ENCODE data around the gene B4GALT3. TPM values are rescaled to one million over a fixed set of nuclear protein-coding genes. Genes with fewer than 3 reads are reported as not detected.
A peak's percentile ranks its signal among the peaks of the same experiment; 100 is the strongest.

Gene B4GALT3
- total and polyA plus RNA-seq, 5 experiments from 2014 or later: 35.4 to 97.4 (median 49.9) TPM

GRCh38 chr1:161133220-161133740, 44.0 kb downstream of the B4GALT3 start:
- no peaks in the 10 kb centered on the region for H3K9me3 Mint-ChIP-seq
- ATAC-seq: peak in 1 of 2 donors; percentile 3
- POLR2A ChIA-PET: interaction anchor here (0.6 to 3.5 kb wide), 23 partner anchors 8 to 337 kb away, joined by 3 to 26 read pairs (median 5); partner anchors contain the start of genes ARHGAP30, F11R, LY9 and NDUFS2
- no peak overlapping the region for H3K27ac Mint-ChIP-seq
- no peak overlapping the region for H3K4me3 Mint-ChIP-seq
- peaks cover 0 to 10% (median 0%) of the 10 kb centered on the region in 3 donors for H3K36me3 Mint-ChIP-seq
- DNase-seq: no peak
- no peaks in the 10 kb centered on the region for H3K27me3 Mint-ChIP-seq
- H3K4me1 Mint-ChIP-seq: peaks cover 29 to 56% (median 49%) of the 10 kb centered on the region in 4 donors

GRCh38 chr1:161132410-161133219, 44.7 kb downstream of the B4GALT3 start, which contains the start of gene DEDD:
Gene DEDD (minus strand): TSS chr1:161132667. CDS start chr1:161124462, 8,205 bp downstream.
- peak within 1 kb of the TSS in 2 of 10 donors; percentile 92 to 96 for H3K27ac Mint-ChIP-seq
- no peaks in the 10 kb centered on the region for H3K9me3 Mint-ChIP-seq
- no peak within 1 kb of the TSS for H3K4me3 Mint-ChIP-seq
- peak; percentile 95 for ATAC-seq
- H3K4me1 Mint-ChIP-seq: peaks cover 33 to 62% (median 55%) of the 10 kb centered on the region in 4 donors
- H3K27me3 Mint-ChIP-seq: no peaks in the 10 kb centered on the region
- peaks cover 0 to 16% (median 0%) of the 10 kb centered on the region in 3 donors for H3K36me3 Mint-ChIP-seq
- POLR2A ChIA-PET: interaction anchor here (0.6 to 3.5 kb wide), 27 partner anchors 8 to 336 kb away, joined by 3 to 26 read pairs (median 5); partner anchors contain the start of genes ARHGAP30, F11R, LY9 and NDUFS2
- DNase-seq: peak; percentile 74 to 95 (median 88)

- no peak for ATAC-seq
- Mint-ChIP-seq H3K4me1 (peaks cover 36 to 65% (median 61%) of the 10 kb centered on the region in 4 donors), H3K9me3 (no peaks in the 10 kb centered on the region), H3K4me3 (no peak overlapping the region), H3K27me3 (no peaks in the 10 kb centered on the region), H3K27ac (peak overlapping the region in 2 of 10 donors; percentile 92 to 96), H3K36me3 (peaks cover 0 to 25% (median 2%) of the 10 kb centered on the region in 3 donors)
- peak in 1 of 10 donors; percentile 21 for DNase-seq
- POLR2A ChIA-PET: interaction anchor here (0.6 to 3.5 kb wide), 20 partner anchors 9 to 335 kb away, joined by 3 to 26 read pairs (median 6); partner anchors contain the start of genes ARHGAP30, F11R, LY9 and NDUFS2
These were observed 45.5 kb downstream of the B4GALT3 start for GRCh38 chr1:161131523-161132409.

- POLR2A ChIA-PET: interaction anchor here (2.7 to 3.5 kb wide), 2 partner anchors 11 to 60 kb away, joined by 14 to 20 read pairs; partner anchors contain the start of gene ARHGAP30
- Mint-ChIP-seq H3K4me1 (peaks cover 42 to 67% (median 64%) of the 10 kb centered on the region in 4 donors), H3K4me3 (peak overlapping the region in 4 of 10 donors; percentile 12 to 50 (median 22)), H3K27me3 (no peaks in the 10 kb centered on the region), H3K9me3 (no peaks in the 10 kb centered on the region), H3K27ac (peak overlapping the region in 5 of 10 donors; percentile 1 to 96 (median 49)), H3K36me3 (peaks cover 0 to 38% (median 6%) of the 10 kb centered on the region in 3 donors)
- DNase-seq: no peak
- ATAC-seq: no peak
These were observed 47.0 kb downstream of the B4GALT3 start for GRCh38 chr1:161130266-161130665.

GRCh38 chr1:161128591-161129420, 48.5 kb downstream of the B4GALT3 start:
- H3K9me3 Mint-ChIP-seq: no peaks in the 10 kb centered on the region
- H3K27me3 Mint-ChIP-seq: no peaks in the 10 kb centered on the region
- H3K4me1 Mint-ChIP-seq: peaks cover 38 to 62% (median 60%) of the 10 kb centered on the region in 4 donors
- DNase-seq: peak in 2 of 10 donors; percentile 6 to 9
- peak overlapping the region in 8 of 10 donors; percentile 30 to 82 (median 70) for H3K27ac Mint-ChIP-seq
- peak overlapping the region in 7 of 10 donors; percentile 11 to 67 (median 34) for H3K4me3 Mint-ChIP-seq
- no peak for ATAC-seq
- H3K36me3 Mint-ChIP-seq: peaks cover 0 to 52% (median 6%) of the 10 kb centered on the region in 3 donors
- POLR2A ChIA-PET: interaction anchor here (0.6 to 3.1 kb wide), 6 partner anchors 11 to 89 kb away, joined by 3 to 12 read pairs (median 5); partner anchors contain the start of genes NIT1, PFDN2 and USF1

GRCh38 chr1:161127649-161128048, 49.7 kb downstream of the B4GALT3 start:
- Mint-ChIP-seq H3K27me3 (no peaks in the 10 kb centered on the region), H3K4me3 (peak overlapping the region in 3 of 10 donors; percentile 21 to 67 (median 34)), H3K9me3 (no peaks in the 10 kb centered on the region), H3K36me3 (peaks cover 0 to 63% (median 8%) of the 10 kb centered on the region in 3 donors), H3K27ac (peak overlapping the region in 8 of 10 donors; percentile 29 to 82 (median 71)), H3K4me1 (peaks cover 38 to 65% (median 60%) of the 10 kb centered on the region in 4 donors)
- POLR2A ChIA-PET: interaction anchor here (0.9 to 3.1 kb wide), 7 partner anchors 10 to 89 kb away, joined by 3 to 12 read pairs (median 4); partner anchors contain the start of genes NIT1, PFDN2, TSTD1 and USF1
- ATAC-seq: no peak
- no peak for DNase-seq

- Mint-ChIP-seq H3K27ac (peak overlapping the region in 5 of 10 donors; percentile 32 to 87 (median 70)), H3K36me3 (peaks cover 0 to 72% (median 10%) of the 10 kb centered on the region in 3 donors), H3K4me3 (no peak overlapping the region)
These were observed 54.3 kb downstream of the B4GALT3 start for GRCh38 chr1:161122967-161123366.

GRCh38 chr1:161121834-161122233, 55.5 kb downstream of the B4GALT3 start:
- ATAC-seq (no peak), DNase-seq (no peak)
- H3K9me3 Mint-ChIP-seq: no peaks in the 10 kb centered on the region
- H3K27me3 Mint-ChIP-seq: no peaks in the 10 kb centered on the region
- POLR2A ChIA-PET: interaction anchor here (0.6 to 1.8 kb wide), 6 partner anchors 11 to 713 kb away, joined by 3 to 8 read pairs (median 3); partner anchors contain the start of genes DEDD and UFC1
- peaks cover 0 to 61% (median 8%) of the 10 kb centered on the region in 3 donors for H3K36me3 Mint-ChIP-seq
- H3K4me1 Mint-ChIP-seq: peaks cover 22 to 65% (median 40%) of the 10 kb centered on the region in 4 donors
- no peak overlapping the region for H3K4me3 Mint-ChIP-seq
- peak overlapping the region in 3 of 10 donors; percentile 32 to 59 (median 53) for H3K27ac Mint-ChIP-seq

More at GRCh38 chr1:161122967-161123366, 54.3 kb downstream of the B4GALT3 start:
- peaks cover 23 to 65% (median 41%) of the 10 kb centered on the region in 4 donors for H3K4me1 Mint-ChIP-seq
- DNase-seq (no peak), ATAC-seq (no peak)
- H3K9me3 Mint-ChIP-seq: no peaks in the 10 kb centered on the region
- POLR2A ChIA-PET: no interaction called here
- H3K27me3 Mint-ChIP-seq: no peaks in the 10 kb centered on the region

Measured in naive thymus-derived CD8-positive, alpha-beta T cell (primary cell).